ENCODE results near the gene ATOH1. TPM values are rescaled to one million over a fixed set of nuclear protein-coding genes. Genes with fewer than 3 reads are reported as not detected.

ATOH1 gene
- total RNA-seq, 1 experiment from 2014 or later: not detected

GRCh38 chr4:93780080-93780479 lies 48.5 kb upstream of the ATOH1 start:
- no peaks in the 10 kb centered on the region for H3K9me3 ChIP-seq (ENCODE audit: control insufficient read depth, low read depth, low read length)
- H3K23me2 ChIP-seq (ENCODE audit: insufficient read length, low read depth, low read length, poor library complexity, severe bottlenecking): no peaks in the 10 kb centered on the region
- no peak overlapping the region for H2BK12ac ChIP-seq (ENCODE audit: insufficient read length, low read depth, low read length)
- H3K4me1 ChIP-seq (ENCODE audit: insufficient read depth, low read length): peaks cover 4% of the 10 kb centered on the region; the same call in 1 of the 2 replicates
- H2BK20ac ChIP-seq (ENCODE audit: low read depth, low read length, poor library complexity, severe bottlenecking): no peak overlapping the region
- H4K5ac ChIP-seq (ENCODE audit: insufficient read length, low read depth, low read length): no peak overlapping the region
- Mint-ChIP-seq H3K4me3 (no peak overlapping the region), H3K36me3 (ENCODE audit: insufficient read depth in 1 of 3, low read depth in 3 of 3) (no peaks in the 10 kb centered on the region), H3K27ac (peak overlapping the region in 1 of 3 experiments; percentile 19; a peak in 2 of 7 replicates), H3K9me3 (no peaks in the 10 kb centered on the region), H3K27me3 (ENCODE audit: low read depth) (no peaks in the 10 kb centered on the region), H3K4me1 (peaks cover 10 to 13% of the 10 kb centered on the region in 2 experiments)
- H3K18ac ChIP-seq (ENCODE audit: insufficient read length, low read depth, low read length): no peak overlapping the region
- no peak overlapping the region for H3K4me2 ChIP-seq (ENCODE audit: insufficient read depth, insufficient read length, low read length)
- TF ChIP-seq CTCF (conservative IDR thresholded peaks at IDR 0.05): no peak
- no peaks in the 10 kb centered on the region for H4K20me1 ChIP-seq (ENCODE audit: control insufficient read depth, insufficient read depth, insufficient read length)
- no peak overlapping the region for H3K9ac ChIP-seq (ENCODE audit: extremely low read depth, insufficient read length, low read length)
- H2AFZ ChIP-seq (ENCODE audit: low read length): no peak overlapping the region
- H3K27ac ChIP-seq (ENCODE audit: insufficient read length, low read depth, low read length): no peak overlapping the region
- no peak overlapping the region for H2BK120ac ChIP-seq (ENCODE audit: low read depth, low read length, poor library complexity, severe bottlenecking)
- H3K79me1 ChIP-seq (ENCODE audit: insufficient read depth, low read depth, low read length, poor library complexity, severe bottlenecking): no peaks in the 10 kb centered on the region
- H4K8ac ChIP-seq (replicated peaks; ENCODE audit: insufficient read length, low read depth, low read length): no peak overlapping the region
- no peak overlapping the region for H3K56ac ChIP-seq (ENCODE audit: insufficient read length, low read depth, low read length)
- no peak overlapping the region for H4K91ac ChIP-seq (ENCODE audit: insufficient read length, low read depth, low read length)
- no peak overlapping the region for H3T11ph ChIP-seq (ENCODE audit: low read length)
- H3K79me2 ChIP-seq (ENCODE audit: insufficient read depth, low read length): no peaks in the 10 kb centered on the region
- WGBS (ENCODE audit: extremely low coverage, insufficient read length, low lambda C conversion rate): no CpG with 5 or more reads among the region's 5 CpGs
- no peaks in the 10 kb centered on the region for H3K27me3 ChIP-seq (ENCODE audit: insufficient read depth, low read length)
- H3K14ac ChIP-seq (ENCODE audit: insufficient read depth, low read length): no peak overlapping the region
- no peak overlapping the region for H3K4ac ChIP-seq (ENCODE audit: low read depth, low read length)
- H2BK5ac ChIP-seq (ENCODE audit: insufficient read length, low read length): no peak overlapping the region
- H2BK15ac ChIP-seq (ENCODE audit: low read depth, low read length): no peak overlapping the region
- no peak overlapping the region for H3K23ac ChIP-seq (ENCODE audit: insufficient read length, low read depth, low read length)
- H2AK5ac ChIP-seq (ENCODE audit: insufficient read length, low read length): no peak overlapping the region
- DNase-seq: no peak

All from H9 (cell line).